PC-3 (cell line): Measurements from ENCODE around the gene LPCAT1.

Experiments used
- EZH2 ChIP-seq: fragments of 300-600 bp; sonication (generic); IDR thresholded peaks from one replicate; pipeline ENCODE4 v1.6.1; 2017; ENCODE audit warnings: antibody characterized with exemption, mild to moderate bottlenecking, low read length; ENCODE audit not compliant: unreplicated experiment
- EZH2phosphoT487 ChIP-seq: fragments of 300-600 bp; sonication (generic); IDR thresholded peaks from 2 replicates; pipeline ENCODE4 v1.6.1; 2018; ENCODE audit warnings: mild to moderate bottlenecking, antibody characterized with exemption, low read length, borderline replicate concordance
- TF ChIP-seq, protein P1 (sequence below): fragments of 300-600 bp; sonication (generic); conservative IDR thresholded peaks from 2 replicates; pipeline ENCODE4 v1.5.1; 2017; ENCODE audit warnings: antibody characterized with exemption, low read depth, mild to moderate bottlenecking, low read length

DNA sequence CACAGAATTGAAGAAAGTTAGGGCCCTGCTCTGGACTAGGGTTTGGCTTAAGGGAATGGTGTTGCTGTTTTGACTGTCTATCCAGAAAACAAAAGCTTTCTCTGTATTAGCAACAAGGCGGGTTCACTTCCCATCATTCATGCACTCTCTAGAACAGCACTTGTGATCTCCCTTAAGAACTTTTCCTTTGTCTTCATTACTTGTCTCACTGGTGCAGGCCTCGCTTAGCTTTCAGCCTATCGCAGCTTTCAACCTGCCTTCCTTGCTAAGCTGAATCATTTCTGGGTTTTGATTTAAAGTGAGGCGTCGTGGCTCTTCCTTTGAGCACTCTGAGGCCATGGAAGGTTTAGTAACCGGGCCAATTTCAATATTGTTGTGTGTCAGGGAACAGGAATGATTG, 35.2 kb upstream of the LPCAT1 start:
- TF ChIP-seq, protein P1, sequence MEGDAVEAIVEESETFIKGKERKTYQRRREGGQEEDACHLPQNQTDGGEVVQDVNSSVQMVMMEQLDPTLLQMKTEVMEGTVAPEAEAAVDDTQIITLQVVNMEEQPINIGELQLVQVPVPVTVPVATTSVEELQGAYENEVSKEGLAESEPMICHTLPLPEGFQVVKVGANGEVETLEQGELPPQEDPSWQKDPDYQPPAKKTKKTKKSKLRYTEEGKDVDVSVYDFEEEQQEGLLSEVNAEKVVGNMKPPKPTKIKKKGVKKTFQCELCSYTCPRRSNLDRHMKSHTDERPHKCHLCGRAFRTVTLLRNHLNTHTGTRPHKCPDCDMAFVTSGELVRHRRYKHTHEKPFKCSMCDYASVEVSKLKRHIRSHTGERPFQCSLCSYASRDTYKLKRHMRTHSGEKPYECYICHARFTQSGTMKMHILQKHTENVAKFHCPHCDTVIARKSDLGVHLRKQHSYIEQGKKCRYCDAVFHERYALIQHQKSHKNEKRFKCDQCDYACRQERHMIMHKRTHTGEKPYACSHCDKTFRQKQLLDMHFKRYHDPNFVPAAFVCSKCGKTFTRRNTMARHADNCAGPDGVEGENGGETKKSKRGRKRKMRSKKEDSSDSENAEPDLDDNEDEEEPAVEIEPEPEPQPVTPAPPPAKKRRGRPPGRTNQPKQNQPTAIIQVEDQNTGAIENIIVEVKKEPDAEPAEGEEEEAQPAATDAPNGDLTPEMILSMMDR, result no peak
- TF ChIP-seq EZH2phosphoT487 (no peak), EZH2 (no peak)
